Measurements from ENCODE around the gene GSG1L2. TPM values are rescaled to one million over a fixed set of nuclear protein-coding genes. Genes with fewer than 3 reads are reported as not detected.

The GSG1L2 gene
- total RNA-seq, 2 donors from 2014 or later: not detected

DNA sequence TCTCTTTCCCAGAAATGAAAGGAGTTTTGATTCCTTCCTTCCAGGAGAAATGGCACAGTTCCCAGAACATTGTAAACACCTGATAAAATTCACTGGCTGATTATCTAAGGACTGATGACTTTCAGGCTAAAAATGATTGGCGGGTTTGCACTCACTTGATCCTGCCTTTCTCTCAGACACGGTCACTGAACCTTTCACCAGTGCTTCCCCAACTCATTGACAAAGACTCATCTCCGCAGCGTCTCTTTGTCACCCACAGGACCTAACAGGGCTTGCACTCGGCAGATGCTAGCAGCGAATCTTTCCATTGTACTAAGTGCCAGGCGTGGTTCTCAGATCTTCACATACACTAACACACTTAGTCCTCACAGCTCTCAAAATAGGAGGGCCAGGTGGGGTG lies 23.2 kb downstream of the GSG1L2 start:
- 84% methylated on average over 7 of the region's 7 CpGs for WGBS
- TF ChIP-seq POLR2A (IDR thresholded peaks at IDR 0.05): no peak
- TF ChIP-seq, protein P1, sequence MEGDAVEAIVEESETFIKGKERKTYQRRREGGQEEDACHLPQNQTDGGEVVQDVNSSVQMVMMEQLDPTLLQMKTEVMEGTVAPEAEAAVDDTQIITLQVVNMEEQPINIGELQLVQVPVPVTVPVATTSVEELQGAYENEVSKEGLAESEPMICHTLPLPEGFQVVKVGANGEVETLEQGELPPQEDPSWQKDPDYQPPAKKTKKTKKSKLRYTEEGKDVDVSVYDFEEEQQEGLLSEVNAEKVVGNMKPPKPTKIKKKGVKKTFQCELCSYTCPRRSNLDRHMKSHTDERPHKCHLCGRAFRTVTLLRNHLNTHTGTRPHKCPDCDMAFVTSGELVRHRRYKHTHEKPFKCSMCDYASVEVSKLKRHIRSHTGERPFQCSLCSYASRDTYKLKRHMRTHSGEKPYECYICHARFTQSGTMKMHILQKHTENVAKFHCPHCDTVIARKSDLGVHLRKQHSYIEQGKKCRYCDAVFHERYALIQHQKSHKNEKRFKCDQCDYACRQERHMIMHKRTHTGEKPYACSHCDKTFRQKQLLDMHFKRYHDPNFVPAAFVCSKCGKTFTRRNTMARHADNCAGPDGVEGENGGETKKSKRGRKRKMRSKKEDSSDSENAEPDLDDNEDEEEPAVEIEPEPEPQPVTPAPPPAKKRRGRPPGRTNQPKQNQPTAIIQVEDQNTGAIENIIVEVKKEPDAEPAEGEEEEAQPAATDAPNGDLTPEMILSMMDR (IDR thresholded peaks at IDR 0.05): no peak
- no peak for TF ChIP-seq POLR2AphosphoS5 (IDR thresholded peaks at IDR 0.05)
- H3K9me3 ChIP-seq: no peaks in the 10 kb centered on the region
- H3K36me3 ChIP-seq: no peaks in the 10 kb centered on the region
- H3K4me1 ChIP-seq (replicated peaks): no peaks in the 10 kb centered on the region
- no peak overlapping the region for H3K27ac ChIP-seq
- DNase-seq (ENCODE audit: low spot score): no peak
- H3K27me3 ChIP-seq (replicated peaks; ENCODE audit: insufficient read depth): no peaks in the 10 kb centered on the region
- intact Hi-C loops (cut with DNase I): no loop called here
- H3K4me3 ChIP-seq: no peak overlapping the region

DNA sequence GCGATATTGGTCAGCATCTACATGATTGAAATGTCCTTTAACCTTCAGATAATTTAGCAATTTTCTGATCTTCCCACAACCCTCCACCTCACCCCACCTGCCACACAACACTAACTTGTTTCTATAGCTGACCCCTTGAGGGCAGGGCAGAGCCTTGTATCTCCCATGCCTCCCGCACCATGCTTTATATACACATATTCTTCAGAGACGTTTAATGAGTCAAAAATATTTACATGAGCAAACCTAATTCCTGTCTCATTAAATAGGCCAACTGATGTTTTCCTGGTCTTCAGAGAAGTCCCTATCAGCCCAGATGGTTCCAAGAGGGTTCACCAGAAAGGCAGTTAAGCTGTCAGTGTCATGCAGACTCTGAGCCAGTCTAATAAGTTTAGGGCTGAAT lies 23.9 kb downstream of the GSG1L2 start:
- no peak overlapping the region for H3K27ac ChIP-seq
- no peaks in the 10 kb centered on the region for H3K4me1 ChIP-seq (replicated peaks)
- TF ChIP-seq POLR2A (IDR thresholded peaks at IDR 0.05): no peak
- no peak for TF ChIP-seq POLR2AphosphoS5 (IDR thresholded peaks at IDR 0.05)
- TF ChIP-seq, protein P1 (IDR thresholded peaks at IDR 0.05): no peak
- 62% methylated on average over 3 of the region's 3 CpGs for WGBS
- no peak for DNase-seq (ENCODE audit: low spot score)
- no peak overlapping the region for H3K4me3 ChIP-seq
- intact Hi-C loops (cut with DNase I): no loop called here
- H3K27me3 ChIP-seq (replicated peaks; ENCODE audit: insufficient read depth): no peaks in the 10 kb centered on the region
- H3K36me3 ChIP-seq: no peaks in the 10 kb centered on the region
- no peaks in the 10 kb centered on the region for H3K9me3 ChIP-seq

DNA sequence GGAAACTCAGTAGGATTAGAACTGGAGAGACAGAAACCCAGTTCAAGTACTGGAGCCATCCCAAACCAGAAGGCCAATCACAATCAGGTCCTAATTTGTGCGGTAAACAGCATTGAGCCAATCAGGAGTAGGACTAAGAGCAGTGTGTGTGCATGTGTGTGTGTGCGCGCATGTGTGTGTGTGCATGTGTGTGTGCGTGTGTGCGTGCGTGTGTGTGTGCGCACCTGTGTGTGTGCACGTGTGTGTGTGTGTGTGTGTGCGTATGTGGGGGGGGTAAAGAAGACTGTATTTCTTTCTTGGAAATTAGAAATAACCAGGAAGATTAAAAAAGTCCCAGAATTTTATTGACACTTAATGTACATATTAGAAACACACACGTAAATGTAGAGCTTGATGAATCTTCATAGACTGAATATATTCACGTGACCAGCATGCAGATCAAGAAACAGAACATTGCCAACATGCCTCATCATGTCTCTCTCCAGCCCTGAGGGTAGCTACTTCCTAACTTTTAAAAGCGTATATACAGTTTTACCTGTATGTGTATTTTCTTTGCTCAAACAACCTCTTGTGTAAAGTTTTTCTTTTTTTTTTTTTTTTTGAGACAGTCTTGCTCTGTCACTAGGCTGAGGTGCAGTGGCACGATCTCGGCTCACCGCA lies 29.6 kb downstream of the GSG1L2 start:
- no peak overlapping the region for H3K27ac ChIP-seq
- H3K4me1 ChIP-seq (replicated peaks): no peaks in the 10 kb centered on the region
- no peaks in the 10 kb centered on the region for H3K36me3 ChIP-seq
- no peaks in the 10 kb centered on the region for H3K9me3 ChIP-seq
- H3K4me3 ChIP-seq: no peak overlapping the region
- H3K27me3 ChIP-seq (replicated peaks; ENCODE audit: insufficient read depth): no peaks in the 10 kb centered on the region
- TF ChIP-seq POLR2A (IDR thresholded peaks at IDR 0.05) (no peak), POLR2AphosphoS5 (IDR thresholded peaks at IDR 0.05) (no peak)
- TF ChIP-seq, protein P1 (IDR thresholded peaks at IDR 0.05): no peak
- DNase-seq (ENCODE audit: low spot score): no peak
- whole genome bisulfite sequencing: 75% methylated on average over 15 of the region's 15 CpGs
- intact Hi-C loops (cut with DNase I): no loop called here

DNA sequence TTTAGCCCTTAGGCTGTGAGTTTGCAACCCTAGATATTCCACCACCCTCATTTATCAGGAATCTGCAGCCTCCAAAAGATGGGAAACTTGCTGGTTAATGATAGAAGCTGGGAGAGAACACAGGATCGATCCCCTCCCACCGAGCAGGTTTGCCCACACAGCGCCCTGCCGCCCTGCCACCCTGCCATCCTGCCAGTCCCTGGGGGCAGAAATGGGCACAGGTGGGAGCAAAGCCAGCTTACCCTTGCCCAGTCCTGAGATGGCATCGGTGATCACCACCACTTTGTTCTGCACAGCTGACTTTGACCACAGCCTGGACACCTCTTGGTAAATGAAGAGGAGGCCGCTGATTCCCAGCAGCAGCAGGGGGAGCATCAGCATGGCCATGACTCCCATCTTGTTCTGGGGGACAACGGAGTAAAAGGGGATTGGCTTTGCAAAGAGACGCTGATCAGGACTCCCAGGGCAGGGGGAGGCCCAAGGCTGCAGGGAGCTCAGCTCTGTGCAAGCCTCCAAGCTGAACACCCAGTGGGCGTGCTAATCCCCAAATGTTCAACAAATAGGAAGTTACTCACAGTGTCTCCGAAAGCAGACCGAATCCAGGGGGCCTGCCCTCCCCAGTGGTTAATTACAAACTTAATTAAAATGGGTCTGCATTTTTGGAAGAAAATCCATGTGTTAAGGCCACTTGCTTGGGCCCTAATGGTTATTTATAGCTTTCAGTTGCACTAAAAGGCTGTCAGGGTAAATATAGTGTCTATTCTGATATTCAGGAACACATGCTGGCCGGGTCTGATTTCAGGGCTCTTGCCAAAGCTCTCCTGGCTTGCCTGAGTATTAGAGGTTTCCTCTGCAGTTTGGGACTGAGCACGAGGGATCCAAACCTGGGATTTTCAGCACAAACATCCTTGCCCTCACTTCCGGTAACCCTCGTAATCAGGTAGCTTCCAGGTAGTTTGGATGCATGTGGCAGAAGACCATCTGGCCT lies 30.7 kb downstream of the GSG1L2 start, which contains the start of gene DHRS7C:
Gene DHRS7C, minus strand, starts transcription at position 704 of the 988 bp plus-strand sequence. Its CDS starts 308 bp downstream, at position 396.
- 66% methylated on average over 15 of the region's 15 CpGs for WGBS
- H3K36me3 ChIP-seq: no peaks in the 10 kb centered on the region
- H3K9me3 ChIP-seq: no peaks in the 10 kb centered on the region
- no peak within 1 kb of the TSS for H3K4me3 ChIP-seq
- H3K27me3 ChIP-seq (replicated peaks; ENCODE audit: insufficient read depth): no peaks in the 10 kb centered on the region
- H3K4me1 ChIP-seq (replicated peaks): no peaks in the 10 kb centered on the region
- no peak within 1 kb of the TSS for H3K27ac ChIP-seq
- no peak for DNase-seq (ENCODE audit: low spot score)
- intact Hi-C loops (cut with DNase I): no loop called here
- no peak for TF ChIP-seq POLR2AphosphoS5 (IDR thresholded peaks at IDR 0.05)
- TF ChIP-seq, protein P1 (IDR thresholded peaks at IDR 0.05): no peak
- TF ChIP-seq POLR2A (IDR thresholded peaks at IDR 0.05): no peak
